LoVo (cell line): Measurements from ENCODE around the gene ALOX12B.
A peak's percentile ranks its signal among the peaks of the same experiment; 100 is the strongest.
"Not testable (repeated sequence)": the region's sequence is repeated elsewhere in the genome, so short reads cannot be mapped to it uniquely, and the experiment has no call there.

Experiments
- DNase-seq: peaks from one replicate; pipeline ENCODE4 v3.0.0-alpha.2; 2016; ENCODE audit warnings: low spot score

The ALOX12B gene

DNA sequence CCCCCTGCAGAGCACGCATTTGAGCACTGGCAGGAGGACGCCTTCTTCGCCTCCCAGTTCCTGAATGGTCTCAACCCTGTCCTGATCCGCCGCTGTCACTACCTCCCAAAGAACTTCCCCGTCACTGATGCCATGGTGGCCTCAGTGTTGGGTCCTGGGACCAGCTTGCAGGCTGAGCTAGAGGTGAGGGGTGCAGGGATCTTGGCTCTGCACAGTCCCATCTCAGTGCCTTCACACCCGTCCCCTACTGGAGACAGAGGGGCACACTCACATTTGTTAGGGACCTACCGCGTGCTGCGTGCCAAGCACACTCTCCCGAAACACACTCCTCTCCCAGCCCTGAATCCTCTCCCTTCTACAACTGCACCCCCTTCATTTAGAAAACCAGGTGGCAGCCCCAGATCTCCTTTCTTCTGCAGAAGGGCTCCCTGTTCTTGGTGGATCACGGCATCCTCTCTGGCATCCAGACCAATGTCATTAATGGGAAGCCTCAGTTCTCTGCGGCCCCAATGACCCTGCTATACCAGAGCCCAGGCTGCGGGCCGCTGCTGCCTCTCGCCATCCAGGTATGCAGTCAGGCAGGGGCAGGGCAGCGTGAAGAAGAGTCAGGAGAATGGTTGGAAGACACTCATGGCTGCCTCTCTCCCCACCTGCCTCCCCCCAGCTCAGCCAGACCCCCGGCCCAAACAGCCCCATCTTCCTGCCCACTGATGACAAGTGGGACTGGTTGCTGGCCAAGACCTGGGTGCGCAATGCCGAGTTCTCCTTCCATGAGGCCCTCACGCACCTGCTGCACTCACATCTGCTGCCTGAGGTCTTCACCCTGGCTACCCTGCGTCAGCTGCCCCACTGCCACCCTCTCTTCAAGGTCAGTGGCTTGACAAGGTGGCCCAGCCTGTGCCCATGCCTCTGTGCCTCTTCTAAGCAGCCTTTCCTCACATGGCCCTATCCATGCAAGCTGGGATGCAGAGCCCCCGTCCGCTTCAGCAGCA, 42.4 kb downstream of the ALOX12B start:
- DNase-seq: no peak

DNA sequence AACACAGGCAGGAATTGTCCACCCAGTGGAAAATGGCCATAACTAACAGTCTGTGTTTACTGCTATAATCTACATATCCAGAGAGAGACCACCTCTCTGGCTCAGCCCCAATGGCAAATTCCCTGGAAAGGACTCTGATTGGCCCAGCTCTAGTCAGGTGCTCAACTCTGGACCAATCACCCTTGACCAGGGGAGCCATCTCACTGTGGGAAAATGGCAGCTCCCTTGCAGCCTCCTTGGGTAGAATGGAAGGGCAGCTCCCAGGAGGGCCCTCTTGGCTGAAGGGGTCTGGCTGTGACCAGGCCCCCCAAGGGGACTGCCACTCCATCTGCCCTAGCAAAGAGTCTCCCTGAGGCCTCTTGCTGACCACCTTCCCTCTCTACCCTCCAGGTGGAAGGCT, 45.5 kb downstream of the ALOX12B start:
- DNase-seq: no peak

DNA sequence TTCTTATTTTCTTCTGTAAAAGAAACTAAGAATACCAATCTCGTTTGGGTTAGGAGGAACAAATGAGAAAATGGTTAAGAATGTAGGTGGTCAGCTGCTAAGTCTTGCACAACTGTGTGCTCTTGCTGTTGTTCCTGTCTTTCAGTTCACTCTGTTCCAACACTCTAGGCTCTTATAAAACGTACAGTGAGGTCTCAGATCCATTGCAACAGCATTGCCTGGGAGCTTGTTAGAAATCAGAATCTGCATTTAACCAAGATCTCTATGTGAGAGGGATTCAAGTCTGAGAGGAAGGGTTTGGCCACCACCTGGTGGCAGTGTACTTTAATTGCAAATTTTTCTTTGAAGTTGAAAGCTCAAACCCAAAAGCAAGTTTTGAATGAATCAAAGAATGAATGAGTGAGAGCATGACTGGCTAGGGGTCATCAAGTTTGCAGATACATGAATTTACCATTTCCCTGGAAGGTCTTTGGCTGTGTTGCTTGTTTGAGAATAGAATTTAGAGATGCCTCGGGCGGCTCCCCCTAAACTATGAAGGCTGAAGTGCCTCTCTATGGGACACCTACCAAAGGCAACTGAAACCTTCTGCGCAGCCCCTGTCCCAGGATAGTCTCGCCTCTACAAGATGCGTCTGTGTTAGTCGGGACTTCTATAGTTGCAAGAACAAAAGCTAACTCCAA, 46.1 kb downstream of the ALOX12B start:
- DNase-seq: peak; percentile 54

DNA sequence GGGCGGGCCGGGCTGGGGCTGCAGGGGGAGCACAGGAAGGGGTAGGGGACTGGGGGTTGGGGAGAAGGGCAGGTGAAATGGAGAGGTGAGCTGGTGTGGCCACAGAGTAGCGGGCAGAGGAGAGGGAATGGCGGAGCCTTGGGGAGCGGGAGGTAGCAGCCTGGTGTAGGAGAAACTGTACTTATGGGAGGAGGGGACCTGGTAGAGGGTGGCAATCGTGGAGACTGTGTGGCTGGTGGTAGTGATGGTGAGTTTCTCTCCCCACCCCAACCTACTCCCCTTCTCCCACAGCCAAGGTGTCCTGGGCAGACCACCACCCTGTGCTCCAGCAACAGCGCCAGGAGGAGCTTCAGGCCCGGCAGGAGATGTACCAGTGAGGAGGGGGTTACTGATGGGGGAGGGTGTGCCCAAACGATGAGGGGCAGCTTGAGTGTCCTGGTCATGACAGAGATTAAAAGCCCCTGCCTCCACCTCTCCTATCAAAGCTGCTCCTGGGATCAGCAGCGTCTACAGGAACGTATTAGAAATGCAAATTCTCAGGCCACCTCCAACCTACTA, 47.8 kb downstream of the ALOX12B start:
- no peak for DNase-seq

DNA sequence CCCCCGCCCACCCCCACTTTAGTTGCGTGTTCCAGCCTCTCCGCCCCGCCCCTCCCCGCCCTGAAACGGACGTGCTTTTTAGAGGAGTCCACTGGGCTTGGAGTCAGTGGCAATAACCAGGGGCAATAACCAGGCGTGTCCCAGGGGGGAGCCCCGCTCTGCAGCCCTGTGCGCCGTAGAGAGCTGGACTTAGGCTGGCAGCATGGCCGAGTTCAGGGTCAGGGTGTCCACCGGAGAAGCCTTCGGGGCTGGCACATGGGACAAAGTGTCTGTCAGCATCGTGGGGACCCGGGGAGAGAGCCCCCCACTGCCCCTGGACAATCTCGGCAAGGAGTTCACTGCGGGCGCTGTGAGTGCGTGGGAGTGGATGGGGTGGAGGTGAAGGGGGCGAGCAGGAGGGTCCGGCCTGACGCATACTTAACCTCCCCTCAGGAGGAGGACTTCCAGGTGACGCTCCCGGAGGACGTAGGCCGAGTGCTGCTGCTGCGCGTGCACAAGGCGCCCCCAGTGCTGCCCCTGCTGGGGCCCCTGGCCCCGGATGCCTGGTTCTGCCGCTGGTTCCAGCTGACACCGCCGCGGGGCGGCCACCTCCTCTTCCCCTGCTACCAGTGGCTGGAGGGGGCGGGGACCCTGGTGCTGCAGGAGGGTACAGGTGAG, 48.4 kb downstream of the ALOX12B start, which contains the start of gene ALOX15B:
Gene ALOX15B, plus strand, starts transcription at position 106 of the 657 bp plus-strand sequence. Its CDS starts 97 bp downstream, at position 203.
- no peak for DNase-seq

GRCh38 chr17:8032442-8032841, 55.1 kb downstream of the ALOX12B start:
- no peak for DNase-seq

GRCh38 chr17:8031950-8032349, 55.6 kb downstream of the ALOX12B start:
- DNase-seq: no peak

DNA sequence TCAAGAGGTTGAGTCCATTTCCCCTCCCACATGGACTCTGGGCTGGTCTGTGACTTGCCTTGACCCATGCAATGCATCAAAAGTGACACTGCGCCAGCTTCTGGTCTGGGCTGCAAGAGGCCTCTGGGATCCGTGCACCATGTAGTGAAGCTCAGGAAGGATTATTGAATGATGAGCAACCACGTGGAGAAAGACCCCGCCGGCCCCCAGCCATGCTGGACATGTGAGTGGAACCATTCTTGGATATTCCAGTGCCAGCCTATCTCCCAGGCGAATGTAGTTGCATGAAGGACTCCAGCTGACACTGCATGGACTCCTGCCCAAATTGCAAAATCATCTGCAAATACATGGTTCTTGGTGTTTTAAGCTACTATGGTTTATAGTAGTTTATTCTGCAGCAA, 56.3 kb downstream of the ALOX12B start:
- no peak for DNase-seq

DNA sequence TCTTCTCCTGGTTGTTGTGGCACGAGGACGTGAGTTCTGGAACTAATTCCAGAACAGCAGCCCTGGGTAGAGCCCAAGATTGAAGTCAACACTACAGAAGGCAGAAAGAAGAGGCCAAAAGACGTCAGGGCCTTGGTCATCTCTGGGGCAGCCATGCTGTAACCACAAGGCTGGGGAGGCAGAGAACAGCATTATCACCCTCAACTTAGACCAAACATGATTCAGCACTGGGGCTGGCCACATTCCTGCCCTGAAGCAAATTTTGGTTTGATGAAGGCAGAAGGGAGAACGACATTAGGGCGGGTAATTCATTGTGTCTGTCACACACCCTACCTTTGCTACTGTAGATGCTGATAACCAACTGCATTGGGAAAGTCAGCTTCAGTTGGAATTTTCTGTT, 58.4 kb downstream of the ALOX12B start:
- DNase-seq: no peak

- DNase-seq: no peak
These were observed 62.2 kb downstream of the ALOX12B start for GRCh38 chr17:8025176-8025911.

GRCh38 chr17:8024161-8024560, 63.4 kb downstream of the ALOX12B start:
- DNase-seq: not testable (repeated sequence)
